Mesendoderm (in vitro differentiated cells): ENCODE measurements around the gene C2orf49. TPM values are rescaled to one million over a fixed set of nuclear protein-coding genes. Genes with fewer than 3 reads are reported as not detected.

Source experiments
- DNase-seq: peaks from one replicate; pipeline ENCODE4 v3.0.0; 2013
- H2AK5ac ChIP-seq: 2 replicates; pipeline ENCODE4 v1.6.1; 2013; ENCODE audit warnings: low read length, inconsistent platforms
- H2BK120ac ChIP-seq: 2 replicates; pipeline ENCODE4 v1.6.1; 2013; ENCODE audit warnings: low read depth, mild to moderate bottlenecking, low read length, moderate library complexity, mixed read lengths
- H2BK15ac ChIP-seq: replicated peaks from 2 replicates; pipeline ENCODE4 v1.6.1; 2013; ENCODE audit warnings: low read depth, mild to moderate bottlenecking, moderate library complexity
- H2BK5ac ChIP-seq: 2 replicates; pipeline ENCODE4 v1.6.1; 2013; ENCODE audit warnings: low read length, inconsistent platforms
- H3K18ac ChIP-seq: 2 replicates; pipeline ENCODE4 v1.6.1; 2013; ENCODE audit warnings: mild to moderate bottlenecking, low read length, mixed read lengths
- H3K23ac ChIP-seq: one replicate; pipeline ENCODE4 v1.6.1; 2013; ENCODE audit warnings: low read length
- H3K27ac ChIP-seq: 2 replicates; pipeline ENCODE4 v1.5.1; 2013; ENCODE audit warnings: low read depth, mild to moderate bottlenecking, inconsistent platforms, low read length, moderate library complexity
- H3K27me3 ChIP-seq: 2 replicates; pipeline ENCODE4 v1.6.1; 2013; ENCODE audit warnings: low read length, control low read depth, mild to moderate bottlenecking, inconsistent platforms; ENCODE audit not compliant: insufficient read depth, poor library complexity
- H3K36me3 ChIP-seq: 2 replicates; pipeline ENCODE4 v1.6.1; 2013; ENCODE audit warnings: low read length, inconsistent platforms; ENCODE audit not compliant: control insufficient read depth, insufficient read depth
- H3K4ac ChIP-seq: one replicate; pipeline ENCODE4 v1.6.1; 2013; ENCODE audit warnings: low read depth, mild to moderate bottlenecking, low read length, moderate library complexity
- H3K4me1 ChIP-seq: 2 replicates; pipeline ENCODE4 v1.6.1; 2013; ENCODE audit warnings: low read depth, low read length, inconsistent platforms; ENCODE audit not compliant: control insufficient read depth
- H3K4me2 ChIP-seq: 2 replicates; pipeline ENCODE4 v1.6.1; 2013; ENCODE audit warnings: low read length
- H3K4me3 ChIP-seq: 2 replicates; pipeline ENCODE4 v1.5.1; 2013; ENCODE audit warnings: mild to moderate bottlenecking, low read length
- H3K56ac ChIP-seq: one replicate; pipeline ENCODE4 v1.6.1; 2013; ENCODE audit warnings: low read length
- H3K79me1 ChIP-seq: 2 replicates; pipeline ENCODE4 v1.6.1; 2013; ENCODE audit warnings: low read length, inconsistent platforms
- H3K79me2 ChIP-seq: 2 replicates; pipeline ENCODE4 v1.6.1; 2013; ENCODE audit warnings: mild to moderate bottlenecking, low read length; ENCODE audit not compliant: control insufficient read depth, insufficient read depth
- H3K9ac ChIP-seq: 2 replicates; pipeline ENCODE4 v1.6.1; 2013; ENCODE audit warnings: low read length, inconsistent platforms
- H4K5ac ChIP-seq: one replicate; pipeline ENCODE4 v1.6.1; 2013; ENCODE audit warnings: low read length
- H4K8ac ChIP-seq: one replicate; pipeline ENCODE4 v1.6.1; 2013; ENCODE audit warnings: low read depth, mild to moderate bottlenecking, control low read depth, low read length, moderate library complexity
- WGBS: extraction: QIAGEN DNeasy Blood & Tissue Kit; methylation state at CpG from one replicate; pipeline ENCODE4 v1.1.7; 2013; ENCODE audit warnings: low lambda C conversion rate, missing lambda C conversion rate; ENCODE audit not compliant: insufficient coverage; ENCODE audit errors: extremely low coverage; 5-methylcytosine and 5-hydroxymethylcytosine counted together
- polyA plus RNA-seq, 2 experiments: library from polyadenylated mRNA; stranded (reverse); fragments of 200-250 nt; gene quantifications; one replicate each; pipeline ENCODE4 v1.2.3, GENCODE V29; 2013

Gene C2orf49
- 16.4 TPM for polyA plus RNA-seq (2013, experiment 1 of 2)
- 15.7 TPM for polyA plus RNA-seq (2013, experiment 2 of 2)

DNA sequence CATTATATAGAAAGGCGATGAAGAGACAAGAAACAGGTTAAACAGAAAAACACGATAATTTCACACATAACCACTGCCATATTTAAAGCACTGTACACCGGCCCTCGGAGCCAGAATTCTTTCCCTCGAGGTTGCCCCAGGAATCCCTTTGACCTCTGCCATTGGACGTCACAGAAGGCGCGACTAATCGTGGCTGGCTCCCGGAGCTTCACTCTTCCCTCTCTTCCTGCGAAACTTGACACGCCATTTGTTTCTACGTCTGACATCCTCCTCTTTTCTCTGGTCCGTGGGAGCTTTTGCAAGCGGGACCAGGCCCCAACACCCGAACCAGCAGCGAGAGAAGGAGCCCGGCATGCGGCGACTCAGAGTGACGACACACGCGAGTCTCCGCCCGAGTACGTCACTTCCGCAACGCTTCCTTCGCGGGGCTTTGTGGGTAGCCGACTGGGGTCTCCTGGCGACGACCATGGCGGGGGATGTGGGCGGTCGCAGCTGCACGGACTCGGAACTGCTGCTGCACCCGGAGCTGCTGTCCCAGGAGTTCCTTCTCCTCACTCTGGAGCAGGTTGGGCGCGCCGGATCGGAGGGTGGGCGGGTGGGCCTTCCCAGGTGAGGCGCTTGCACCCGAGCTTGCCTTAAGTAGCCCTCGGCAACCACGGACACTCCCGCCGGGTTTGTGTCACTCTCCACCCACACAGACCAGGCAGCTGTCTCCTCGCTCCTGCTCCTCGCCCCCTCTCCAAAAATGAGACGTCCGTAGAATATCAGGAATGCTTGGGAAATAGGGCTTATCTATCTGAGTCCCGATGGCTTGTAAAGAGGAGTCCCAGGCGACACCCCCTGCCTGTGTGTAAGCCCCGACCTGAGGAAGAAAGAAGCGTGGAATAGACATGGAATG, at the start of gene C2orf49:
C2orf49 (plus strand) TSS at position 419 of the 898 bp plus-strand sequence; CDS start at position 467, 48 bp downstream.
- H3K36me3 ChIP-seq, result peaks cover 4% of the 10 kb centered on the region
- DNase-seq, result peak; percentile 96
- WGBS, result no CpG with 5 or more reads among the region's 58 CpGs
- no peaks in the 10 kb centered on the region for H3K27me3 ChIP-seq
- no peak within 1 kb of the TSS for H2BK120ac ChIP-seq
- H3K4me1 ChIP-seq, result peaks cover 2% of the 10 kb centered on the region
- H3K56ac ChIP-seq, result peak within 1 kb of the TSS; percentile 97
- peaks cover 22% of the 10 kb centered on the region for H3K79me2 ChIP-seq
- no peak within 1 kb of the TSS for H2AK5ac ChIP-seq
- peak within 1 kb of the TSS; percentile 99 for H3K4me2 ChIP-seq
- peaks cover 15% of the 10 kb centered on the region for H3K79me1 ChIP-seq
- H2BK15ac ChIP-seq, result no peak within 1 kb of the TSS
- no peak within 1 kb of the TSS for H2BK5ac ChIP-seq
- H3K27ac ChIP-seq, result peak within 1 kb of the TSS; percentile 95
- peak within 1 kb of the TSS; percentile 75 for H3K18ac ChIP-seq
- peak within 1 kb of the TSS; percentile 90 for H3K9ac ChIP-seq
- H3K23ac ChIP-seq, result no peak within 1 kb of the TSS
- H4K5ac ChIP-seq, result peak within 1 kb of the TSS; percentile 36
- H3K4ac ChIP-seq, result peak within 1 kb of the TSS; percentile 44
- H4K8ac ChIP-seq, result peak within 1 kb of the TSS; percentile 99
- H3K4me3 ChIP-seq, result peak within 1 kb of the TSS; percentile 94

DNA sequence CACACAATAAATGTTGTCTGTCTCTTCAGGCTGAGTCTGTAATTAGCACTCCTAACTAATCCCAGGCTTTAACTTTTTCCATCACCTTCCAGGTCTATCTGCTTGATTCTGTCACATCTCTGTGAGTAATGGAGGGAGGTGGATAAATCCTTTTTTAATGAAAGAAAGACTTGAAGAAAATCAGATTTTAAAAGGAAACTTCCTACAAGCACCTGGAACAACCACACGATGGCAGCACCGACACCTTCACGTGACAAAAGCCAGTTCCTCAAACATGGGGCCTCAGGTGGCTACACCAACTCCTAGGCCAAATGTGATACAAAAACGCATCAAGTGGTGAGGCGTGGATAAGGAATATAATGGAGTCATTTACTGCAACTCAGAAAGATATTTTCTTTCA, 49.6 kb upstream of the C2orf49 start:
- peak; percentile 70 for DNase-seq
- H3K36me3 ChIP-seq, result peaks cover 1% of the 10 kb centered on the region
- no peak overlapping the region for H2BK15ac ChIP-seq
- no peaks in the 10 kb centered on the region for H3K27me3 ChIP-seq
- peaks cover 1% of the 10 kb centered on the region for H3K79me1 ChIP-seq
- H3K4me3 ChIP-seq, result no peak overlapping the region
- H3K27ac ChIP-seq, result no peak overlapping the region
- no peaks in the 10 kb centered on the region for H3K4me1 ChIP-seq
- H3K9ac ChIP-seq, result no peak overlapping the region
- no peak overlapping the region for H3K23ac ChIP-seq
- H2AK5ac ChIP-seq, result no peak overlapping the region
- H3K56ac ChIP-seq, result no peak overlapping the region
- no CpG with 5 or more reads among the region's 5 CpGs for WGBS
- no peak overlapping the region for H2BK5ac ChIP-seq
- H2BK120ac ChIP-seq, result no peak overlapping the region
- no peaks in the 10 kb centered on the region for H3K79me2 ChIP-seq
- no peak overlapping the region for H3K18ac ChIP-seq
- H3K4me2 ChIP-seq, result no peak overlapping the region
- H3K4ac ChIP-seq, result no peak overlapping the region
- no peak overlapping the region for H4K5ac ChIP-seq
- H4K8ac ChIP-seq, result no peak overlapping the region

DNA sequence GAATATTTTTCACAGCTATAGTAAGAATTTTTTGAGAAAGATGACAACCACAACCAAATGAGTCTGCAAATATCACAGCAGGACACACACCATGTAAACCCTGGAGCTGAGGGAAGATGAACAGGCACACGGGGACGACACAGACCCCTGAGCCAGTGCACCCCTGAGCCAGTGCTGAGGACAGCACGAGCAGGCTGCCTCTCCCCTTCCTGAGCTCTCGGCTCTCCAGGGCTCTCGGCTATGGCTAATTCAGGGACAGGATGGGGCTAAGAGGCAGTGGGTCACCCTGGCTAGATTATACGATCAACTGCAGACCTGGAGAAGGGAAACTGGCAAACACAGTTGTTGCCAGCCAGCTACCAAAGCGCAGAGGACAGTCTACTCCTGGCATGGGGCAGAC, 49.2 kb upstream of the C2orf49 start:
- H3K9ac ChIP-seq, result no peak overlapping the region
- H3K79me2 ChIP-seq, result no peaks in the 10 kb centered on the region
- peaks cover 1% of the 10 kb centered on the region for H3K36me3 ChIP-seq
- H3K4me3 ChIP-seq, result no peak overlapping the region
- DNase-seq, result no peak
- H3K23ac ChIP-seq, result no peak overlapping the region
- peaks cover 1% of the 10 kb centered on the region for H3K79me1 ChIP-seq
- H4K5ac ChIP-seq, result no peak overlapping the region
- H3K4me1 ChIP-seq, result no peaks in the 10 kb centered on the region
- H4K8ac ChIP-seq, result no peak overlapping the region
- no peak overlapping the region for H3K18ac ChIP-seq
- H3K27me3 ChIP-seq, result no peaks in the 10 kb centered on the region
- no CpG with 5 or more reads among the region's 7 CpGs for WGBS
- no peak overlapping the region for H3K56ac ChIP-seq
- no peak overlapping the region for H3K27ac ChIP-seq
- no peak overlapping the region for H2BK120ac ChIP-seq
- H3K4me2 ChIP-seq, result no peak overlapping the region
- no peak overlapping the region for H2BK5ac ChIP-seq
- H2AK5ac ChIP-seq, result no peak overlapping the region
- no peak overlapping the region for H3K4ac ChIP-seq
- no peak overlapping the region for H2BK15ac ChIP-seq

DNA sequence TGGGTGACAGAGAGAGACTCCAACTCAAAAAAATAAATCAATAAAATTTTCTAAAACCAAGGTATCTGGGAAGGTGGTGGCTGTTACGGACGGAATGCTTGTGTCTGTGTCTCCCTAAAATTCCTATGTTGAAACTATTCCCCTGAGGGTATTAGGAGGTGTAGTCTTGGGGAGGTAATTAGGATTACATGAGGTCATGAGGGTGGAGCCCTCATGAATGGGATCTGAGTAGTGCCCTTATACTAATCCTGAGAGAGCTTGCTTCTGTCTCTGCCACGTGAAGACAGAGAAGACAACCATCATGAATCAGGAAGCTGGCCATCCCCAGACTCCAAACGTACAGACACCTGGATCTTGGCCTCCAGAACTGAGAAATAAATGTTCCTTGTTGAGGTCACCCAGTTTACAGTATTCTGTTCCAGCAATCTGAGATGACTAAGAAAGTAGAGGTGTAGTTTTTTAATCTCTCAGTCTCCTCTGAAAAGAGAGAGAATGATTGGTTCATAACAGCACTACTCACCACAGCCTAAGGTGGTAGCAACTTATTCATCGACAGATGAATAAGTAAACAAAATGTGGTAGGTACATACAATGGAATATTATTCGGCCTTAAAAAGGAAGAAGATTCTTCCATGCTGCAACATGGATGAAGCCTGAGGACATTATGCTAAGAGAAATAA, 46.2 kb upstream of the C2orf49 start:
- H3K23ac ChIP-seq, result no peak overlapping the region
- H3K4me1 ChIP-seq, result no peaks in the 10 kb centered on the region
- H3K9ac ChIP-seq, result no peak overlapping the region
- no CpG with 5 or more reads among the region's 6 CpGs for WGBS
- H2BK5ac ChIP-seq, result no peak overlapping the region
- H2BK120ac ChIP-seq, result no peak overlapping the region
- no peak overlapping the region for H2BK15ac ChIP-seq
- DNase-seq, result peak; percentile 28
- no peak overlapping the region for H4K8ac ChIP-seq
- no peak overlapping the region for H2AK5ac ChIP-seq
- no peak overlapping the region for H3K4ac ChIP-seq
- no peak overlapping the region for H3K27ac ChIP-seq
- no peak overlapping the region for H3K18ac ChIP-seq
- no peak overlapping the region for H3K56ac ChIP-seq
- no peaks in the 10 kb centered on the region for H3K27me3 ChIP-seq
- H3K79me2 ChIP-seq, result no peaks in the 10 kb centered on the region
- no peak overlapping the region for H4K5ac ChIP-seq
- peaks cover 1% of the 10 kb centered on the region for H3K36me3 ChIP-seq
- peaks cover 1% of the 10 kb centered on the region for H3K79me1 ChIP-seq
- no peak overlapping the region for H3K4me2 ChIP-seq
- no peak overlapping the region for H3K4me3 ChIP-seq

DNA sequence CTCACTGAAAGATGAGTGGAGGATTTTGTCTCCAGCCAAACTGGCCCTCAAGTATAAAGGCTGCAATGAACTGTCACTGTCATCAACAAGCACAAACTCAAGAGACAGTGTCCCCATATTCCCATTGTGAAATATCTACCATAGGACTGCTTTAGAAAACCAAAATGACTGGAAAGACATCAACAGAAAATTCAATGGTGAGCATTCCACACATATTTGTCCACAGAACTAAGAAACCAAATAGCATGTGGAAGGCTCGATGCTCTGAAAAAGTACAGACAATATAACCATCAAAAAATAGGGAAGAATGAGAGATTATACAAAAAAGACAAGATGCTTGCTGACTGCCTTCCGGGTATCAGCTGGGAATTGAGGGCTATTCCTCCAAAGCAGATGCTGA, 45.4 kb upstream of the C2orf49 start:
- H3K36me3 ChIP-seq, result peaks cover 1% of the 10 kb centered on the region
- no peak overlapping the region for H2AK5ac ChIP-seq
- H3K4me3 ChIP-seq, result no peak overlapping the region
- H2BK5ac ChIP-seq, result no peak overlapping the region
- H3K27ac ChIP-seq, result no peak overlapping the region
- H3K18ac ChIP-seq, result no peak overlapping the region
- H3K4ac ChIP-seq, result no peak overlapping the region
- no CpG with 5 or more reads among the region's 2 CpGs for WGBS
- peaks cover 1% of the 10 kb centered on the region for H3K79me1 ChIP-seq
- no peaks in the 10 kb centered on the region for H3K4me1 ChIP-seq
- H2BK120ac ChIP-seq, result no peak overlapping the region
- H3K23ac ChIP-seq, result no peak overlapping the region
- no peaks in the 10 kb centered on the region for H3K79me2 ChIP-seq
- no peak for DNase-seq
- no peak overlapping the region for H3K4me2 ChIP-seq
- H3K9ac ChIP-seq, result no peak overlapping the region
- H4K8ac ChIP-seq, result no peak overlapping the region
- no peak overlapping the region for H4K5ac ChIP-seq
- no peak overlapping the region for H2BK15ac ChIP-seq
- no peaks in the 10 kb centered on the region for H3K27me3 ChIP-seq
- no peak overlapping the region for H3K56ac ChIP-seq
